SK-N-SH (cell line): ENCODE data around the gene PON3. TPM values are rescaled to one million over a fixed set of nuclear protein-coding genes. Genes with fewer than 3 reads are reported as not detected.

Source experiments
- CTCF ChIA-PET: fragments of 300-600, 350-600 bp; formaldehyde crosslinking; extraction: SDS; loops from one replicate; lab custom pipeline; 2021; lab: Yijun Ruan, JAX
- POLR2A ChIA-PET: fragments of 350-600 bp; sonication (Branson Sonifier 250); formaldehyde crosslinking; extraction: SDS; loops from one replicate; lab custom pipeline; 2020; ENCODE audit warnings: antibody characterized with exemption, inconsistent platforms; lab: Yijun Ruan, JAX
- DNase-seq: peaks from one replicate; pipeline ENCODE4 v3.0.0; 2012
- H2AFZ ChIP-seq: fragments of 200-600 bp; sonication (generic); 2 replicates; pipeline ENCODE4 v1.8.1; 2016; ENCODE audit warnings: antibody characterized with exemption, mild to moderate bottlenecking, low read depth
- H3F3A ChIP-seq: fragments of 200-600 bp; sonication (generic); replicated peaks from 2 replicates; pipeline ENCODE3; 2016; ENCODE audit warnings: antibody characterized with exemption, mild to moderate bottlenecking; ENCODE audit not compliant: insufficient read depth
- H3K27ac ChIP-seq, 2 experiments: fragments of 200-500 bp in 1 of 2; fragments of 200-600 bp in 1 of 2; sonication (Bioruptor generic) in 1 of 2; sonication (generic), shearing (Covaris generic) in 1 of 2; 2 replicates each; pipeline versions ENCODE4 v1.5.1 to v1.6.1; 2014 to 2016; ENCODE audit warnings: low read depth in 2 of 2, inconsistent platforms in 1 of 2, low read length in 1 of 2, mild to moderate bottlenecking in 1 of 2, mixed read lengths in 1 of 2
- H3K27me3 ChIP-seq: fragments of 200-600 bp; sonication (generic), shearing (Covaris generic); 2 replicates; pipeline ENCODE4 v1.6.1; 2016; ENCODE audit warnings: mixed run types; ENCODE audit not compliant: insufficient read depth
- H3K36me3 ChIP-seq, 2 experiments: fragments of 200-500 bp in 1 of 2; fragments of 200-600 bp in 1 of 2; sonication (Bioruptor generic) in 1 of 2; sonication (generic) in 1 of 2; replicated peaks in 1 of 2; 2 replicates each; pipeline versions ENCODE3 to v1.5.1; 2014 to 2016; ENCODE audit warnings: low read length in 1 of 2, mild to moderate bottlenecking in 1 of 2; ENCODE audit not compliant: insufficient read depth in 2 of 2, control insufficient read depth in 1 of 2
- H3K4me1 ChIP-seq, 2 experiments: fragments of 200-500 bp in 1 of 2; fragments of 200-600 bp in 1 of 2; sonication (Bioruptor generic) in 1 of 2; sonication (generic), shearing (Covaris generic) in 1 of 2; 2 replicates each; pipeline versions ENCODE4 v1.5.1 to v1.6.1; 2014 to 2016; ENCODE audit warnings: low read depth in 1 of 2, low read length in 1 of 2, mixed run types in 1 of 2; ENCODE audit not compliant: insufficient read depth in 2 of 2, control insufficient read depth in 1 of 2
- H3K4me2 ChIP-seq: fragments of 200-600 bp; sonication (generic), shearing (Covaris generic); 2 replicates; pipeline ENCODE4 v1.6.1; 2017; ENCODE audit warnings: mixed run types
- H3K4me3 ChIP-seq, 2 experiments: fragments of 200-500 bp in 1 of 2; fragments of 200-600 bp in 1 of 2; sonication (Bioruptor generic) in 1 of 2; sonication (generic), shearing (Covaris generic) in 1 of 2; 2 replicates each; pipeline versions ENCODE4 v1.5.1 to v1.8.1; 2014 to 2016; ENCODE audit warnings: low read depth in 2 of 2, inconsistent platforms in 1 of 2, low read length in 1 of 2, mild to moderate bottlenecking in 1 of 2, mixed read lengths in 1 of 2, moderate library complexity in 1 of 2
- H3K79me2 ChIP-seq: fragments of 200-600 bp; sonication (generic); 2 replicates; pipeline ENCODE4 v1.8.1; 2017; ENCODE audit warnings: mild to moderate bottlenecking; ENCODE audit not compliant: insufficient read depth
- H3K9ac ChIP-seq: fragments of 200-600 bp; sonication (generic); 2 replicates; pipeline ENCODE4 v1.6.1; 2017; ENCODE audit warnings: mixed run types
- H3K9me2 ChIP-seq: fragments of 200-600 bp; sonication (generic); 2 replicates; pipeline ENCODE4 v1.6.1; 2017; ENCODE audit warnings: mixed run types
- H3K9me3 ChIP-seq: fragments of 200-600 bp; sonication (generic); 2 replicates; pipeline ENCODE4 v1.6.1; 2017; ENCODE audit warnings: mixed run types, mild to moderate bottlenecking, moderate library complexity
- H4K20me1 ChIP-seq: fragments of 200-600 bp; sonication (generic); 2 replicates; pipeline ENCODE4 v1.6.1; 2017; ENCODE audit warnings: mild to moderate bottlenecking, mixed run types; ENCODE audit not compliant: insufficient read depth
- CHD2 ChIP-seq: fragments of 150-350 bp; IDR thresholded peaks from 2 replicates; pipeline ENCODE4 v1.6.1; 2018; ENCODE audit warnings: low read length; ENCODE audit not compliant: partially characterized antibody
- ELF1 ChIP-seq: IDR thresholded peaks from 2 replicates; pipeline ENCODE4 v1.4.0; 2012
- EP300 ChIP-seq, 2 experiments: IDR thresholded peaks; 2 replicates each; pipeline versions ENCODE4 v1.4.0 to v1.6.1; 2012; ENCODE audit warnings: borderline replicate concordance in 1 of 2, low read depth in 1 of 2, low read length in 1 of 2
- EZH2phosphoT487 ChIP-seq: fragments of 200-600 bp; sonication (generic); IDR thresholded peaks from 2 replicates; pipeline ENCODE4 v1.6.1; 2017; ENCODE audit warnings: low read depth, mixed run types, mild to moderate bottlenecking, antibody characterized with exemption, moderate library complexity, borderline replicate concordance
- FOSL2 ChIP-seq: IDR thresholded peaks from 2 replicates; pipeline ENCODE4 v1.4.0; 2012; ENCODE audit warnings: low read depth, mild to moderate bottlenecking, moderate library complexity, borderline replicate concordance
- FOXJ3 ChIP-seq: sonication (generic); formaldehyde crosslinking; IDR thresholded peaks from 2 replicates; pipeline ENCODE4 v1.5.1; 2020; ENCODE audit warnings: mild to moderate bottlenecking, missing genetic modification reagents
- MXI1 ChIP-seq: IDR thresholded peaks from 2 replicates; pipeline ENCODE4 v1.6.1; 2012; ENCODE audit warnings: mild to moderate bottlenecking, low read depth, low read length, improper control_type of control experiment
- REST ChIP-seq: IDR thresholded peaks from 2 replicates; pipeline ENCODE4 v1.6.1; 2012; ENCODE audit warnings: mild to moderate bottlenecking, low read depth, low read length, moderate library complexity
- SIN3A ChIP-seq: IDR thresholded peaks from 2 replicates; pipeline ENCODE4 v1.6.1; 2012; ENCODE audit warnings: low read depth, mild to moderate bottlenecking, low read length, moderate library complexity, borderline replicate concordance
- TAF1 ChIP-seq: IDR thresholded peaks from 2 replicates; pipeline ENCODE4 v1.6.1; 2012; ENCODE audit warnings: low read depth, mild to moderate bottlenecking, low read length, moderate library complexity, borderline replicate concordance
- TEAD4 ChIP-seq: IDR thresholded peaks from 2 replicates; pipeline ENCODE4 v1.4.0; 2012; ENCODE audit warnings: mild to moderate bottlenecking, borderline replicate concordance; ENCODE audit not compliant: insufficient read depth
- WGBS: methylation state at CpG from one replicate; pipeline ENCODE4 v1.1.6; 2017; ENCODE audit warnings: low lambda C conversion rate; 5-methylcytosine and 5-hydroxymethylcytosine counted together
- polyA plus RNA-seq, 3 experiments: library from polyadenylated mRNA; depleted of rRNA; stranded (reverse); fragments of >200 nt; gene quantifications; 2 replicates each; pipeline ENCODE4 v1.2.3, GENCODE V29; 2012
- TF ChIP-seq, protein P1 (sequence below): fragments of 200-600 bp; sonication (generic); IDR thresholded peaks from 2 replicates; pipeline ENCODE4 v1.6.1; 2017; ENCODE audit warnings: antibody characterized with exemption, mild to moderate bottlenecking, moderate library complexity
- TF ChIP-seq, protein P2 (sequence below): IDR thresholded peaks from 2 replicates; pipeline ENCODE4 v1.4.0; 2012; ENCODE audit warnings: low read depth
- TF ChIP-seq, protein P3 (sequence below): fragments of 150-350 bp; IDR thresholded peaks from 2 replicates; pipeline ENCODE4 v1.6.1; 2017; ENCODE audit warnings: antibody characterized with exemption, low read length, low read depth, borderline replicate concordance

The PON3 gene
- polyA plus RNA-seq, 1 of the 3 experiments (the other 2 are of a cell fraction) = not detected

DNA sequence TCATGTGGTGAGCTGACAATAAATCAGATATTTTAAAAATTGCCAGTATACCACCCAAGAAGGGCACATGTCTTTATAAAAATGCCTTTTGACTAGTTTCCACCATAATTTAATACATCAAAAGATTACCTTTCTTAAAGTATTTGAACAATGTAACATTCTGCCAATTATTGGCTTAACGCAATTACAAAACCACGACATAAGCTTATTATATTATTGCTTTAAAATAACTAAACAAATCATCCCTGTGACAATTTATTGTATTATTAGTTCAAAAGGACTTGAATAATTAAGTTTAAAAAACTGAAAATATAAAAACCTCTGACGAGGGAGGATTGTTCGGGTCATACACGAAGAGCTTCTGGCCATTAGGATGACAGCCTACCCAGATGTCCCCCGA is 9.6 kb upstream of the PON3 start:
- Histone ChIP-seq H3K79me2 (no peaks in the 10 kb centered on the region), H3K27ac (no peak overlapping the region), H3K36me3 (peaks cover 57 to 64% of the 10 kb centered on the region in 2 experiments), H2AFZ (no peak overlapping the region), H3K27me3 (no peaks in the 10 kb centered on the region), H3K9me2 (no peaks in the 10 kb centered on the region), H3K4me2 (no peak overlapping the region), H3K4me1 (no peaks in the 10 kb centered on the region), H3K9ac (no peak overlapping the region), H3F3A (no peaks in the 10 kb centered on the region), H4K20me1 (no peaks in the 10 kb centered on the region), H3K9me3 (no peaks in the 10 kb centered on the region), H3K4me3 (no peak overlapping the region)
- CTCF ChIA-PET = interaction anchor here (0.7 kb wide), 1 partner anchor 1773 kb away, joined by 3 read pairs; no protein-coding TSS in a partner anchor
- no peak for DNase-seq
- WGBS = 89% methylated on average over 6 of the region's 6 CpGs
- TF ChIP-seq EZH2phosphoT487 (no peak), CHD2 (no peak), REST (no peak), TEAD4 (no peak)
- TF ChIP-seq, protein P1, sequence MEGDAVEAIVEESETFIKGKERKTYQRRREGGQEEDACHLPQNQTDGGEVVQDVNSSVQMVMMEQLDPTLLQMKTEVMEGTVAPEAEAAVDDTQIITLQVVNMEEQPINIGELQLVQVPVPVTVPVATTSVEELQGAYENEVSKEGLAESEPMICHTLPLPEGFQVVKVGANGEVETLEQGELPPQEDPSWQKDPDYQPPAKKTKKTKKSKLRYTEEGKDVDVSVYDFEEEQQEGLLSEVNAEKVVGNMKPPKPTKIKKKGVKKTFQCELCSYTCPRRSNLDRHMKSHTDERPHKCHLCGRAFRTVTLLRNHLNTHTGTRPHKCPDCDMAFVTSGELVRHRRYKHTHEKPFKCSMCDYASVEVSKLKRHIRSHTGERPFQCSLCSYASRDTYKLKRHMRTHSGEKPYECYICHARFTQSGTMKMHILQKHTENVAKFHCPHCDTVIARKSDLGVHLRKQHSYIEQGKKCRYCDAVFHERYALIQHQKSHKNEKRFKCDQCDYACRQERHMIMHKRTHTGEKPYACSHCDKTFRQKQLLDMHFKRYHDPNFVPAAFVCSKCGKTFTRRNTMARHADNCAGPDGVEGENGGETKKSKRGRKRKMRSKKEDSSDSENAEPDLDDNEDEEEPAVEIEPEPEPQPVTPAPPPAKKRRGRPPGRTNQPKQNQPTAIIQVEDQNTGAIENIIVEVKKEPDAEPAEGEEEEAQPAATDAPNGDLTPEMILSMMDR = no peak
- TF ChIP-seq, protein P2, sequence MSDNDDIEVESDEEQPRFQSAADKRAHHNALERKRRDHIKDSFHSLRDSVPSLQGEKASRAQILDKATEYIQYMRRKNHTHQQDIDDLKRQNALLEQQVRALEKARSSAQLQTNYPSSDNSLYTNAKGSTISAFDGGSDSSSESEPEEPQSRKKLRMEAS = no peak
- TF ChIP-seq, protein P3, sequence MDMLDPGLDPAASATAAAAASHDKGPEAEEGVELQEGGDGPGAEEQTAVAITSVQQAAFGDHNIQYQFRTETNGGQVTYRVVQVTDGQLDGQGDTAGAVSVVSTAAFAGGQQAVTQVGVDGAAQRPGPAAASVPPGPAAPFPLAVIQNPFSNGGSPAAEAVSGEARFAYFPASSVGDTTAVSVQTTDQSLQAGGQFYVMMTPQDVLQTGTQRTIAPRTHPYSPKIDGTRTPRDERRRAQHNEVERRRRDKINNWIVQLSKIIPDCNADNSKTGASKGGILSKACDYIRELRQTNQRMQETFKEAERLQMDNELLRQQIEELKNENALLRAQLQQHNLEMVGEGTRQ = no peak
- POLR2A ChIA-PET = no interaction called here

DNA sequence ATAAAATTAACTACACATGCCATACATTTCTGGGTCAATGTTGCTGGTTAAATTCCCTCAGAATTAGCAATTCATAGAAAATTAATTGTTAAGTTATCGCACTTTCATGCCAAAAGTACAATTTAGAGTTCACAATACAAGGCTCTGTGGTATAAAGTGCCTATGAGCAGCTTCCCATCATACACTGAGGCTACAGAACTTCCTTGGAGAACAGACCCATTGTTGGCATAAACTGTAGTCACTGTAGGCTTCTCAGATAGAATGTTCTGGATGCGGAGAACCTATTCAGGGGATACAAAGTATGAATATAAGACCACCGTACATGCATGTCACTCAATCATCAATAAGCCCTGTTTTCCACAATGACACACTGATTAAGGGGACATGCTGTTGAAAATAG is 9.0 kb upstream of the PON3 start:
- no peaks in the 10 kb centered on the region for H4K20me1 ChIP-seq
- no peaks in the 10 kb centered on the region for H3K9me3 ChIP-seq
- H3F3A ChIP-seq = no peaks in the 10 kb centered on the region
- no peaks in the 10 kb centered on the region for H3K4me1 ChIP-seq
- no peak overlapping the region for H3K4me3 ChIP-seq
- CTCF ChIA-PET = interaction anchor here (0.7 kb wide), 1 partner anchor 1774 kb away, joined by 3 read pairs; no protein-coding TSS in a partner anchor
- no peaks in the 10 kb centered on the region for H3K27me3 ChIP-seq
- no peaks in the 10 kb centered on the region for H3K9me2 ChIP-seq
- 100% methylated on average over 3 of the region's 3 CpGs for WGBS
- H2AFZ ChIP-seq = no peak overlapping the region
- peaks cover 52 to 59% of the 10 kb centered on the region in 2 experiments for H3K36me3 ChIP-seq
- DNase-seq = no peak
- no peak overlapping the region for H3K4me2 ChIP-seq
- POLR2A ChIA-PET = no interaction called here
- no peaks in the 10 kb centered on the region for H3K79me2 ChIP-seq
- TF ChIP-seq FOXJ3 (no peak), SIN3A (no peak), EP300 (IDR thresholded peaks at IDR 0.05; ENCODE audit: borderline replicate concordance in 1 of 2, low read depth in 1 of 2, low read length in 1 of 2) (no peak), FOSL2 (no peak), TAF1 (no peak), ELF1 (no peak), MXI1 (no peak)
- no peak overlapping the region for H3K27ac ChIP-seq
- no peak overlapping the region for H3K9ac ChIP-seq
